Measurements from ENCODE around the gene SPEF2. TPM values are rescaled to one million over a fixed set of nuclear protein-coding genes. Genes with fewer than 3 reads are reported as not detected.

Gene SPEF2
- total and polyA plus RNA-seq, 2 experiments from 2014 or later = 0.17 to 0.21 TPM

DNA sequence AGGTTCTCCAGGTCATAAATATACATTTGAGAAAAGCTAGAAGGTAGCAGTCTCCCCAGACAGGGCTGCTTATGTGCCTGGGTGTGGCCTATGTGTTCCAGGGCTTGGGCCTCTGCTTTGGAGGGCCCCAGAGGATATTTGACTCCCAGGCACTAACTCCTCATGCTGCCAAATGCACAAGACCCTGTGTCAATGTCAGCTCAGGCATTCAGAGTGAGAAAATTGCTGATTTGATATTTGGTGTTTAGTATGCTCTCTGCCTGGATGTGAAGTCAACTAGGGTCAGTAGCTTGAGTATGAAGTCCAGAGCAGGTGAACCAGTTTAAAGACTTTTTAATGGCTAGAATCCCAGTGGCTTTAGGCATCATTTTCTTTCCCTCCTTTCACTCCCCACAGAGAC, 181.5 kb downstream of the SPEF2 start (continued):
- TF ChIP-seq, protein P1, sequence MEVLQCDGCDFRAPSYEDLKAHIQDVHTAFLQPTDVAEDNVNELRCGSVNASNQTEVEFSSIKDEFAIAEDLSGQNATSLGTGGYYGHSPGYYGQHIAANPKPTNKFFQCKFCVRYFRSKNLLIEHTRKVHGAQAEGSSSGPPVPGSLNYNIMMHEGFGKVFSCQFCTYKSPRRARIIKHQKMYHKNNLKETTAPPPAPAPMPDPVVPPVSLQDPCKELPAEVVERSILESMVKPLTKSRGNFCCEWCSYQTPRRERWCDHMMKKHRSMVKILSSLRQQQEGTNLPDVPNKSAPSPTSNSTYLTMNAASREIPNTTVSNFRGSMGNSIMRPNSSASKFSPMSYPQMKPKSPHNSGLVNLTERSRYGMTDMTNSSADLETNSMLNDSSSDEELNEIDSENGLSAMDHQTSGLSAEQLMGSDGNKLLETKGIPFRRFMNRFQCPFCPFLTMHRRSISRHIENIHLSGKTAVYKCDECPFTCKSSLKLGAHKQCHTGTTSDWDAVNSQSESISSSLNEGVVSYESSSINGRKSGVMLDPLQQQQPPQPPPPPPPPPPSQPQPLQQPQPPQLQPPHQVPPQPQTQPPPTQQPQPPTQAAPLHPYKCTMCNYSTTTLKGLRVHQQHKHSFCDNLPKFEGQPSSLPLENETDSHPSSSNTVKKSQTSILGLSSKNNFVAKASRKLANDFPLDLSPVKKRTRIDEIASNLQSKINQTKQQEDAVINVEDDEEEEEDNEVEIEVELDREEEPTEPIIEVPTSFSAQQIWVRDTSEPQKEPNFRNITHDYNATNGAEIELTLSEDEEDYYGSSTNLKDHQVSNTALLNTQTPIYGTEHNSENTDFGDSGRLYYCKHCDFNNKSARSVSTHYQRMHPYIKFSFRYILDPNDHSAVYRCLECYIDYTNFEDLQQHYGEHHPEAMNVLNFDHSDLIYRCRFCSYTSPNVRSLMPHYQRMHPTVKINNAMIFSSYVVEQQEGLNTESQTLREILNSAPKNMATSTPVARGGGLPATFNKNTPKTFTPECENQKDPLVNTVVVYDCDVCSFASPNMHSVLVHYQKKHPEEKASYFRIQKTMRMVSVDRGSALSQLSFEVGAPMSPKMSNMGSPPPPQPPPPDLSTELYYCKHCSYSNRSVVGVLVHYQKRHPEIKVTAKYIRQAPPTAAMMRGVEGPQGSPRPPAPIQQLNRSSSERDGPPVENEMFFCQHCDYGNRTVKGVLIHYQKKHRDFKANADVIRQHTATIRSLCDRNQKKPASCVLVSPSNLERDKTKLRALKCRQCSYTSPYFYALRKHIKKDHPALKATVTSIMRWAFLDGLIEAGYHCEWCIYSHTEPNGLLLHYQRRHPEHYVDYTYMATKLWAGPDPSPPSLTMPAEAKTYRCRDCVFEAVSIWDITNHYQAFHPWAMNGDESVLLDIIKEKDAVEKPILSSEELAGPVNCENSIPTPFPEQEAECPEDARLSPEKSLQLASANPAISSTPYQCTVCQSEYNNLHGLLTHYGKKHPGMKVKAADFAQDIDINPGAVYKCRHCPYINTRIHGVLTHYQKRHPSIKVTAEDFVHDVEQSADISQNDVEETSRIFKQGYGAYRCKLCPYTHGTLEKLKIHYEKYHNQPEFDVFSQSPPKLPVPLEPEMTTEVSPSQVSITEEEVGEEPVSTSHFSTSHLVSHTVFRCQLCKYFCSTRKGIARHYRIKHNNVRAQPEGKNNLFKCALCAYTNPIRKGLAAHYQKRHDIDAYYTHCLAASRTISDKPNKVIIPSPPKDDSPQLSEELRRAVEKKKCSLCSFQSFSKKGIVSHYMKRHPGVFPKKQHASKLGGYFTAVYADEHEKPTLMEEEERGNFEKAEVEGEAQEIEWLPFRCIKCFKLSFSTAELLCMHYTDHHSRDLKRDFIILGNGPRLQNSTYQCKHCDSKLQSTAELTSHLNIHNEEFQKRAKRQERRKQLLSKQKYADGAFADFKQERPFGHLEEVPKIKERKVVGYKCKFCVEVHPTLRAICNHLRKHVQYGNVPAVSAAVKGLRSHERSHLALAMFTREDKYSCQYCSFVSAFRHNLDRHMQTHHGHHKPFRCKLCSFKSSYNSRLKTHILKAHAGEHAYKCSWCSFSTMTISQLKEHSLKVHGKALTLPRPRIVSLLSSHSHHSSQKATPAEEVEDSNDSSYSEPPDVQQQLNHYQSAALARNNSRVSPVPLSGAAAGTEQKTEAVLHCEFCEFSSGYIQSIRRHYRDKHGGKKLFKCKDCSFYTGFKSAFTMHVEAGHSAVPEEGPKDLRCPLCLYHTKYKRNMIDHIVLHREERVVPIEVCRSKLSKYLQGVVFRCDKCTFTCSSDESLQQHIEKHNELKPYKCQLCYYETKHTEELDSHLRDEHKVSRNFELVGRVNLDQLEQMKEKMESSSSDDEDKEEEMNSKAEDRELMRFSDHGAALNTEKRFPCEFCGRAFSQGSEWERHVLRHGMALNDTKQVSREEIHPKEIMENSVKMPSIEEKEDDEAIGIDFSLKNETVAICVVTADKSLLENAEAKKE (CRISPR knock-in tag; IDR thresholded peaks at IDR 0.05) = no peak
- TF ChIP-seq ZNF114 (CRISPR knock-in tag; IDR thresholded peaks at IDR 0.05) (no peak), EZH2phosphoT487 (IDR thresholded peaks at IDR 0.05; ENCODE audit: unreplicated experiment) (no peak), CREB1 (CRISPR knock-in tag; IDR thresholded peaks at IDR 0.05; ENCODE audit: low read depth) (no peak), NANOG (IDR thresholded peaks at IDR 0.05; ENCODE audit: borderline replicate concordance) (no peak), JUNB (IDR thresholded peaks at IDR 0.05; ENCODE audit: unreplicated experiment) (no peak), POLR2AphosphoS5 (IDR thresholded peaks at IDR 0.05; ENCODE audit: low read depth) (no peak), CTCF (conservative IDR thresholded peaks at IDR 0.05; ENCODE audit: low read depth in 2 of 2) (no peak), ZNF331 (CRISPR knock-in tag; IDR thresholded peaks at IDR 0.05; ENCODE audit: low read depth) (no peak)
- TF ChIP-seq, protein P2, sequence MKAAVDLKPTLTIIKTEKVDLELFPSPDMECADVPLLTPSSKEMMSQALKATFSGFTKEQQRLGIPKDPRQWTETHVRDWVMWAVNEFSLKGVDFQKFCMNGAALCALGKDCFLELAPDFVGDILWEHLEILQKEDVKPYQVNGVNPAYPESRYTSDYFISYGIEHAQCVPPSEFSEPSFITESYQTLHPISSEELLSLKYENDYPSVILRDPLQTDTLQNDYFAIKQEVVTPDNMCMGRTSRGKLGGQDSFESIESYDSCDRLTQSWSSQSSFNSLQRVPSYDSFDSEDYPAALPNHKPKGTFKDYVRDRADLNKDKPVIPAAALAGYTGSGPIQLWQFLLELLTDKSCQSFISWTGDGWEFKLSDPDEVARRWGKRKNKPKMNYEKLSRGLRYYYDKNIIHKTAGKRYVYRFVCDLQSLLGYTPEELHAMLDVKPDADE (IDR thresholded peaks at IDR 0.05) = no peak
- TF ChIP-seq, protein P3, sequence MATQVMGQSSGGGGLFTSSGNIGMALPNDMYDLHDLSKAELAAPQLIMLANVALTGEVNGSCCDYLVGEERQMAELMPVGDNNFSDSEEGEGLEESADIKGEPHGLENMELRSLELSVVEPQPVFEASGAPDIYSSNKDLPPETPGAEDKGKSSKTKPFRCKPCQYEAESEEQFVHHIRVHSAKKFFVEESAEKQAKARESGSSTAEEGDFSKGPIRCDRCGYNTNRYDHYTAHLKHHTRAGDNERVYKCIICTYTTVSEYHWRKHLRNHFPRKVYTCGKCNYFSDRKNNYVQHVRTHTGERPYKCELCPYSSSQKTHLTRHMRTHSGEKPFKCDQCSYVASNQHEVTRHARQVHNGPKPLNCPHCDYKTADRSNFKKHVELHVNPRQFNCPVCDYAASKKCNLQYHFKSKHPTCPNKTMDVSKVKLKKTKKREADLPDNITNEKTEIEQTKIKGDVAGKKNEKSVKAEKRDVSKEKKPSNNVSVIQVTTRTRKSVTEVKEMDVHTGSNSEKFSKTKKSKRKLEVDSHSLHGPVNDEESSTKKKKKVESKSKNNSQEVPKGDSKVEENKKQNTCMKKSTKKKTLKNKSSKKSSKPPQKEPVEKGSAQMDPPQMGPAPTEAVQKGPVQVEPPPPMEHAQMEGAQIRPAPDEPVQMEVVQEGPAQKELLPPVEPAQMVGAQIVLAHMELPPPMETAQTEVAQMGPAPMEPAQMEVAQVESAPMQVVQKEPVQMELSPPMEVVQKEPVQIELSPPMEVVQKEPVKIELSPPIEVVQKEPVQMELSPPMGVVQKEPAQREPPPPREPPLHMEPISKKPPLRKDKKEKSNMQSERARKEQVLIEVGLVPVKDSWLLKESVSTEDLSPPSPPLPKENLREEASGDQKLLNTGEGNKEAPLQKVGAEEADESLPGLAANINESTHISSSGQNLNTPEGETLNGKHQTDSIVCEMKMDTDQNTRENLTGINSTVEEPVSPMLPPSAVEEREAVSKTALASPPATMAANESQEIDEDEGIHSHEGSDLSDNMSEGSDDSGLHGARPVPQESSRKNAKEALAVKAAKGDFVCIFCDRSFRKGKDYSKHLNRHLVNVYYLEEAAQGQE (IDR thresholded peaks at IDR 0.05; ENCODE audit: unreplicated experiment) = no peak
